HepG2 (cell line): ENCODE data around the gene PID1. TPM values are rescaled to one million over a fixed set of nuclear protein-coding genes. Genes with fewer than 3 reads are reported as not detected.

ENCODE experiments used
- ATAC-seq: fragments of 200-7000 bp; cut with Tn5 transposase; 3 replicates; pipeline ENCODE4 v1.9.1; 2020; ENCODE audit warnings: mild to moderate bottlenecking, moderate library complexity
- BruUV-seq: library from RNA; stranded (reverse); fragments of 400-500 nt; replicated peaks from 2 replicates; lab custom pipeline; 2021; lab: Mats Ljungman, UMichigan
- CTCF ChIA-PET: fragments of 300-600 bp; formaldehyde crosslinking; extraction: SDS; loops from one replicate; lab custom pipeline; 2021; ENCODE audit warnings: low total read pairs, inconsistent platforms, low intra/inter-chr PET ratio; lab: Yijun Ruan, JAX
- POLR2A ChIA-PET: fragments of 350-600 bp; sonication (Branson Sonifier 250); formaldehyde crosslinking; loops from one replicate; lab custom pipeline; 2020; ENCODE audit warnings: antibody characterized with exemption, inconsistent platforms; lab: Yijun Ruan, JAX
- DNase-seq: peaks from one replicate; pipeline ENCODE4 v3.0.0-alpha.2; 2015; ENCODE audit warnings: low spot score
- FAIRE-seq: peaks from 3 replicates; lab custom pipeline; 2011; peaks lifted over from hg19 to GRCh38; lab: Jason Lieb, UNC
- H2AFZ ChIP-seq: one replicate; pipeline ENCODE4 v1.6.1; 2011; ENCODE audit warnings: low read length, inconsistent platforms
- H3K27ac ChIP-seq: fragments of 300-600 bp; 3 replicates; pipeline ENCODE4 v1.8.0; 2011; ENCODE audit warnings: mixed run types, mild to moderate bottlenecking, mixed read lengths, low read length, inconsistent platforms; ENCODE audit not compliant: insufficient read depth; ENCODE audit errors: extremely low read length
- H3K27me3 ChIP-seq, 2 experiments: fragments of 200-600 bp in 1 of 2; 2 replicates in 1 of 2; 3 replicates in 1 of 2; pipeline versions ENCODE4 v1.6.0 to v1.8.0; 2011; ENCODE audit warnings: low read length in 2 of 2, mild to moderate bottlenecking in 2 of 2, moderate library complexity in 2 of 2, inconsistent platforms in 1 of 2; ENCODE audit not compliant: insufficient read depth in 2 of 2, control insufficient read depth in 1 of 2
- H3K36me3 ChIP-seq, 2 experiments: fragments of 200-600 bp in 1 of 2; replicated peaks in 1 of 2; 2 replicates in 1 of 2; 3 replicates in 1 of 2; pipeline versions ENCODE4 v1.5.1 to v1.8.0; 2011; ENCODE audit warnings: low read length in 2 of 2, inconsistent platforms in 1 of 2; ENCODE audit not compliant: insufficient read depth in 2 of 2, control insufficient read depth in 1 of 2
- H3K4me1 ChIP-seq: 2 replicates; pipeline ENCODE4 v1.5.1; 2012; ENCODE audit warnings: low read length, inconsistent platforms; ENCODE audit not compliant: insufficient read depth
- H3K4me2 ChIP-seq: 2 replicates; pipeline ENCODE4 v1.6.0; 2011; ENCODE audit warnings: low read depth, low read length, inconsistent platforms
- H3K4me3 ChIP-seq, 3 experiments: fragments of 200-600 bp in 1 of 3; sonication (generic), shearing (Covaris generic) in 1 of 3; replicated peaks in 1 of 3; 2 replicates each; pipeline ENCODE4 v1.5.1; 2011 to 2016; ENCODE audit warnings: low read length in 3 of 3, inconsistent platforms in 2 of 3, low read depth in 2 of 3, mild to moderate bottlenecking in 2 of 3, control low read depth in 1 of 3, mixed read lengths in 1 of 3; ENCODE audit not compliant: insufficient read depth in 1 of 3
- H3K79me2 ChIP-seq: one replicate; pipeline ENCODE4 v1.6.1; 2011; ENCODE audit warnings: low read length, inconsistent platforms; ENCODE audit not compliant: insufficient read depth
- H3K9ac ChIP-seq: 2 replicates; pipeline ENCODE4 v1.6.0; 2011; ENCODE audit warnings: mild to moderate bottlenecking, low read depth, low read length, inconsistent platforms; ENCODE audit not compliant: insufficient read depth
- H3K9me3 ChIP-seq: 2 replicates; pipeline ENCODE4 v1.5.1; 2012; ENCODE audit warnings: mild to moderate bottlenecking, low read length
- H4K20me1 ChIP-seq: 2 replicates; pipeline ENCODE4 v1.6.0; 2011; ENCODE audit warnings: inconsistent platforms, mild to moderate bottlenecking, low read length, moderate library complexity; ENCODE audit not compliant: insufficient read depth
- ARID2 ChIP-seq: sonication (generic); formaldehyde crosslinking; IDR thresholded peaks from 2 replicates; pipeline ENCODE4 v1.8.1; 2022; ENCODE audit warnings: mild to moderate bottlenecking, missing genetic modification reagents, borderline replicate concordance
- KLF16 ChIP-seq, 2 experiments: sonication (generic) in 1 of 2; formaldehyde crosslinking in 1 of 2; IDR thresholded peaks; 2 replicates each; pipeline versions ENCODE4 v1.6.1 to v1.8.0; 2016 to 2023; ENCODE audit warnings: missing genetic modification reagents in 2 of 2, missing compliant biosample characterization in 1 of 2
- KMT2B ChIP-seq: IDR thresholded peaks from 2 replicates; pipeline ENCODE4 v1.6.1; 2016; ENCODE audit warnings: missing genetic modification reagents, missing compliant biosample characterization
- MAF1 ChIP-seq: sonication (generic); formaldehyde crosslinking; IDR thresholded peaks from 2 replicates; pipeline ENCODE4 v1.5.0; 2020; ENCODE audit warnings: missing genetic modification reagents, borderline replicate concordance
- NR2F1 ChIP-seq, 2 experiments: fragments of 450-650 bp in 1 of 2; formaldehyde crosslinking in 1 of 2; IDR thresholded peaks; 2 replicates each; pipeline versions ENCODE4 v1.5.0 to v1.6.1; 2016 to 2020; ENCODE audit warnings: mild to moderate bottlenecking in 1 of 2, missing compliant biosample characterization in 1 of 2, missing genetic modification reagents in 1 of 2, moderate library complexity in 1 of 2
- PAXIP1 ChIP-seq: sonication (generic); formaldehyde crosslinking; conservative IDR thresholded peaks from 2 replicates; pipeline ENCODE4 v1.4.0; 2020; ENCODE audit warnings: mild to moderate bottlenecking, missing genetic modification reagents, moderate library complexity
- PHF21A ChIP-seq: sonication (generic); formaldehyde crosslinking; IDR thresholded peaks from 2 replicates; pipeline ENCODE4 v1.5.0; 2020; ENCODE audit warnings: mild to moderate bottlenecking, missing genetic modification reagents
- SETDB1 ChIP-seq: sonication (generic); formaldehyde crosslinking; IDR thresholded peaks from 2 replicates; pipeline ENCODE4 v1.5.1; 2020; ENCODE audit warnings: missing genetic modification reagents, mild to moderate bottlenecking, borderline replicate concordance
- SNRNP70 ChIP-seq: fragments of 200-400 bp; formaldehyde crosslinking; IDR thresholded peaks from 2 replicates; pipeline ENCODE4 v1.6.1; 2017; ENCODE audit warnings: mild to moderate bottlenecking, low read depth, low read length, moderate library complexity
- U2AF2 ChIP-seq: fragments of 200-400 bp; formaldehyde crosslinking; IDR thresholded peaks from 2 replicates; pipeline ENCODE4 v1.6.1; 2017; ENCODE audit warnings: low read depth, mild to moderate bottlenecking, low read length
- ZNF160 ChIP-seq: sonication (generic); formaldehyde crosslinking; IDR thresholded peaks from 2 replicates; pipeline ENCODE4 v1.8.0; 2022; ENCODE audit warnings: mild to moderate bottlenecking, inconsistent platforms, missing genetic modification reagents
- ZNF20 ChIP-seq: sonication (generic); formaldehyde crosslinking; IDR thresholded peaks from 2 replicates; pipeline ENCODE4 v1.4.0; 2020; ENCODE audit warnings: mild to moderate bottlenecking, moderate library complexity, missing genetic modification reagents
- ZNF24 ChIP-seq: fragments of 450-650 bp; IDR thresholded peaks from 2 replicates; pipeline ENCODE4 v1.6.1; 2017; ENCODE audit warnings: antibody characterized with exemption, mild to moderate bottlenecking
- ZNF430 ChIP-seq: sonication (generic); formaldehyde crosslinking; IDR thresholded peaks from 2 replicates; pipeline ENCODE4 v1.9.0; 2021; ENCODE audit warnings: mild to moderate bottlenecking, missing genetic modification reagents
- ZNF672 ChIP-seq: sonication (generic); formaldehyde crosslinking; IDR thresholded peaks from 2 replicates; pipeline ENCODE4 v1.8.1; 2022; ENCODE audit warnings: missing genetic modification reagents
- WGBS: methylation state at CpG from one replicate; pipeline ENCODE4 v1.1.6; 2017; ENCODE audit warnings: low lambda C conversion rate; 5-methylcytosine and 5-hydroxymethylcytosine counted together
- in situ Hi-C: cut with HindIII; loops from 2 replicates; pipeline ENCODE4 v1.10.0; 2017; ENCODE audit warnings: low pct_unique_long_range_greater_than_20kb; ENCODE audit not compliant: extremely low pct_ligation_motif_present
- intact Hi-C: fragments of 100-400 bp; cut with micrococcal nuclease; formaldehyde crosslinking; loops from one replicate; pipeline ENCODE4 v1.10.0; 2022; ENCODE audit not compliant: unreplicated experiment
- polyA plus RNA-seq, 8 experiments: library from polyadenylated mRNA; depleted of rRNA in 3 of 8; stranded (reverse) in 7 of 8; unstranded in 1 of 8; fragments of >200 nt; fragmentation: Illumina TruSeq in 4 of 8; extraction: Trizol in 4 of 8; gene quantifications; 2 replicates each; pipeline versions ENCODE4 v1.2.1 to v1.2.3, GENCODE V29; 2011 to 2016; ENCODE audit warnings: low read depth in 4 of 8, missing spikeins in 1 of 8, mixed read lengths in 1 of 8; ENCODE audit not compliant: insufficient read depth in 1 of 8
- total RNA-seq, 5 experiments: library from RNA; depleted of rRNA; stranded (reverse); fragments of >200 nt; fragmentation: Illumina TruSeq; extraction: Trizol; gene quantifications; 2 replicates each; pipeline ENCODE4 v1.2.3, GENCODE V29; 2016; ENCODE audit warnings: low read depth in 1 of 5

The PID1 gene
- total and polyA plus RNA-seq, 2 of the 13 experiments (the other 11 are each of a cell fraction or from before 2014, with no cell fraction given): 0.15 to 0.18 TPM

GRCh38 chr2:229176136-229176535, 95.0 kb downstream of the PID1 start (continued):
- no peak for TF ChIP-seq ARID2 (CRISPR knock-in tag)
- no peak for TF ChIP-seq KMT2B (CRISPR knock-in tag)
- TF ChIP-seq, all 625 proteins: peak for 0

DNA sequence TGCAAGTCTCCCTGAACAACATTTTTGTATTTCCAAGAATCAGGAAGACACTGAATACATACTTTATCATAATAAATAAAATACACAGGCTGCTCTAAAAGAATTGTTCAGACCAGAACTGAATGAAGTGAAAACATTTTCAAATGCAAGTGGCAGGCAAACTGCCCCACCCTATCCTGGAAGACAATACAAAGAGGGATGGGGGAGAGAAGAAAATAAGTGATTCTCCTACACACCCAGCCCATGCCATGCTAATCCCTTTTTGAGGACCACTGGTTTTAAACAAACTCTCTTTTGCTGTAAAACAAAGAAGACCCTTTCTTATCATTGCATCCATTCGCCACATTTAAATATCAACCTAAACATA, 95.6 kb downstream of the PID1 start:
- Histone ChIP-seq H3K4me1 (no peaks in the 10 kb centered on the region), H4K20me1 (no peaks in the 10 kb centered on the region), H3K27me3 (no peaks in the 10 kb centered on the region), H3K27ac (no peak overlapping the region), H3K9ac (no peak overlapping the region), H3K4me3 (no peak overlapping the region), H3K4me2 (no peak overlapping the region), H3K79me2 (no peaks in the 10 kb centered on the region), H3K36me3 (no peaks in the 10 kb centered on the region), H2AFZ (no peak overlapping the region), H3K9me3 (peaks cover 97% of the 10 kb centered on the region)
- DNase-seq: no peak
- in situ Hi-C loops (no loop called here), intact Hi-C loops (no loop called here)
- ChIA-PET POLR2A (no interaction called here), CTCF (no interaction called here)
- FAIRE-seq: no peak
- no TSS peak for BruUV-seq
- ATAC-seq: no peak
- TF ChIP-seq PHF21A (no peak), KLF16 (CRISPR knock-in tag; IDR thresholded peaks at IDR 0.05) (no peak), ZNF20 (no peak)
- WGBS: 81% methylated on average over 1 of the region's 1 CpG

DNA sequence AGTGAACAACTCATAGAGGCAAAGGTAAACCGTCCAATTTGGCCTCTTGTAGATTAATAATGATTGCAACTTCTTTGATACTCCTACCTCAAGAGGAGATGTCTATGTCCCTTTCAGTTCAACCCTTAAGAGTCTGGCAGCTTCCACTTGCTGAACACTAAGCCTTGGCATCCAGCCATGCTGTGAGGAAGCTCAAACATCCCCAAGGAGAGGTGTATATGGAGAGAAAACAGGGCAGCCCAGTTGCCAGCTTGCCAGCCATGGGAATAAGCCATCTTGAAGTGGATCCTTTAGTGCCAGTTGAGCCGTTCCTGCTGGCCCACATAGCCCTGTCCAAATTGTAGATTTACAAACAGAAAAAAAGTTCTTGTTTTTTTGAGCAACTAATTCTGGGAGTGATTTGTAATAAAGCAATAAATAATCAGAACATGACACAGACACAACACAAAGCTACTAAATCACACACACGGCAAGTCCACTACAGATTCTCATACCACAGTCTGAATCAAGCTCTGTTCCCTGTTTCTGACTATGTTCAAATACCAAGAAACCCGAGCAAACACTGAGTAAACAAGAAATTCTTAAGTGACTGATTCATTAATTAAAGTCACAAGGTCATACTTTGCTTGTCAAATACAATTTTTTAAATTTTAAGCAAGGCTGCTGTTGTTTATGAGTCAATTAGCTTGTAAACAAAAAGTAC, 96.1 kb downstream of the PID1 start:
- Histone ChIP-seq H3K27ac (no peak overlapping the region), H3K27me3 (no peaks in the 10 kb centered on the region), H4K20me1 (no peaks in the 10 kb centered on the region), H3K4me1 (no peaks in the 10 kb centered on the region), H2AFZ (no peak overlapping the region), H3K4me2 (no peak overlapping the region), H3K9ac (no peak overlapping the region), H3K4me3 (no peak overlapping the region), H3K9me3 (peaks cover 92% of the 10 kb centered on the region), H3K36me3 (no peaks in the 10 kb centered on the region), H3K79me2 (no peaks in the 10 kb centered on the region)
- no TSS peak for BruUV-seq
- FAIRE-seq (no peak), ATAC-seq (no peak), DNase-seq (no peak)
- ChIA-PET CTCF (no interaction called here), POLR2A (no interaction called here)
- intact Hi-C loops (no loop called here), in situ Hi-C loops (no loop called here)
- WGBS: 22% methylated on average over 4 of the region's 4 CpGs
- TF ChIP-seq ZNF24 (no peak), SETDB1 (CRISPR knock-in tag) (no peak), ZNF672 (CRISPR knock-in tag) (no peak), MAF1 (no peak), U2AF2 (no peak), PAXIP1 (no peak), NR2F1 (CRISPR knock-in tag; IDR thresholded peaks at IDR 0.05) (no peak), ZNF430 (CRISPR knock-in tag) (no peak), ZNF160 (CRISPR knock-in tag) (no peak), SNRNP70 (no peak)
